Esophagus muscularis mucosa (tissue), 4 donors: ENCODE results near the gene TNFRSF17.

Experiments used
- EP300 ChIP-seq: sonication (generic); formaldehyde crosslinking; IDR thresholded peaks from one replicate; pipeline ENCODE4 v1.6.1; 2017; ENCODE audit warnings: antibody characterized with exemption
- POLR2A ChIP-seq: fragments of 450-650 bp; IDR thresholded peaks from one replicate; pipeline ENCODE4 v1.6.1; 2017; ENCODE audit warnings: antibody characterized with exemption, moderate library complexity, mild to moderate bottlenecking, low read depth
- POLR2AphosphoS5 ChIP-seq, 2 donors: sonication (generic); formaldehyde crosslinking; IDR thresholded peaks; one replicate each; pipeline ENCODE4 v1.6.1; 2017; ENCODE audit warnings: antibody characterized with exemption in 2 of 2
- TF ChIP-seq, protein P1 (sequence below), 3 experiments: fragments of 200-600 bp in 2 of 3; fragments of 450-650 bp in 1 of 3; sonication (generic) in 2 of 3; IDR thresholded peaks; one replicate each; pipeline ENCODE4 v1.5.1; 2017 to 2019; ENCODE audit warnings: antibody characterized with exemption in 3 of 3, mild to moderate bottlenecking in 2 of 3, moderate library complexity in 1 of 3

DNA sequence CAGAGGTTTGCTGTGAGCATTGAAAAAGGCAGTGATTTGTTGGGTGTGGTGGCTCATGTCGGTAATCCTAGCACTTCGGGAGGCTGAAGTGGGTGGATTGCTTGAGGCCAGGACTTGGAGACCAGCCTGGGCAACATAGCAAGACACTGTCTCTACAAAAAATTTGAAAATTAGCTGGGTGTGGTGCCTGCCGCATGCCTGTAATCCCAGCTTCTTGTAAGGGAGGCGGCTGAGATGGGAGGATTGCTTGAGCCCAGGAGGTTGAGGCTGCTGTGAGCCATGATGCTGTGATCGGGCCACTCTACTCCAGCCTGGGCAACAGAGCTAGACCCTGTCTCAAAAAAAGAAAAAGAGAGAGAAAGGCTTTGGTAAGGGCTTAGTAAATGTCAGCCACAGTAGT, 16.2 kb upstream of the TNFRSF17 start:
- TF ChIP-seq, protein P1, sequence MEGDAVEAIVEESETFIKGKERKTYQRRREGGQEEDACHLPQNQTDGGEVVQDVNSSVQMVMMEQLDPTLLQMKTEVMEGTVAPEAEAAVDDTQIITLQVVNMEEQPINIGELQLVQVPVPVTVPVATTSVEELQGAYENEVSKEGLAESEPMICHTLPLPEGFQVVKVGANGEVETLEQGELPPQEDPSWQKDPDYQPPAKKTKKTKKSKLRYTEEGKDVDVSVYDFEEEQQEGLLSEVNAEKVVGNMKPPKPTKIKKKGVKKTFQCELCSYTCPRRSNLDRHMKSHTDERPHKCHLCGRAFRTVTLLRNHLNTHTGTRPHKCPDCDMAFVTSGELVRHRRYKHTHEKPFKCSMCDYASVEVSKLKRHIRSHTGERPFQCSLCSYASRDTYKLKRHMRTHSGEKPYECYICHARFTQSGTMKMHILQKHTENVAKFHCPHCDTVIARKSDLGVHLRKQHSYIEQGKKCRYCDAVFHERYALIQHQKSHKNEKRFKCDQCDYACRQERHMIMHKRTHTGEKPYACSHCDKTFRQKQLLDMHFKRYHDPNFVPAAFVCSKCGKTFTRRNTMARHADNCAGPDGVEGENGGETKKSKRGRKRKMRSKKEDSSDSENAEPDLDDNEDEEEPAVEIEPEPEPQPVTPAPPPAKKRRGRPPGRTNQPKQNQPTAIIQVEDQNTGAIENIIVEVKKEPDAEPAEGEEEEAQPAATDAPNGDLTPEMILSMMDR (IDR thresholded peaks at IDR 0.05), result no peak
- TF ChIP-seq POLR2A (no peak), EP300 (no peak), POLR2AphosphoS5 (IDR thresholded peaks at IDR 0.05) (no peak)
